Measurements from ENCODE around the gene ATP6V1E1. TPM values are rescaled to one million over a fixed set of nuclear protein-coding genes. Genes with fewer than 3 reads are reported as not detected.

Gene ATP6V1E1
- polyA plus RNA-seq, 2 of the 4 experiments (the other 2 are of a cell fraction) = 112 to 123 TPM

- 88% methylated on average over 2 of the region's 2 CpGs for WGBS (ENCODE audit: missing lambda C conversion rate)
- no peak for FAIRE-seq
- Histone ChIP-seq H3K4me2 (no peak overlapping the region), H3K4me1 (no peaks in the 10 kb centered on the region), H3K9me3 (no peaks in the 10 kb centered on the region), H3K27ac (no peak overlapping the region), H3K4me3 (no peak overlapping the region)
- ChIA-PET POLR2A (no interaction called here), CTCF (interaction anchor here (0.7 kb wide), 1 partner anchor 485 kb away, joined by 3 read pairs; no protein-coding TSS in a partner anchor)
- no peak for ATAC-seq
- TF ChIP-seq CEBPB (IDR thresholded peaks at IDR 0.05) = no peak
- TF ChIP-seq TFCP2L1 (CRISPR knock-in tag; IDR thresholded peaks at IDR 0.05) = no peak
- no peak for TF ChIP-seq PHF8 (IDR thresholded peaks at IDR 0.05; ENCODE audit: borderline replicate concordance, low read depth)
- no peak for TF ChIP-seq ELK1 (IDR thresholded peaks at IDR 0.05; ENCODE audit: low read depth, low read length)
- no peak for TF ChIP-seq SMC3 (IDR thresholded peaks at IDR 0.05)
- no peak for TF ChIP-seq HOXB5 (CRISPR knock-in tag; IDR thresholded peaks at IDR 0.05)
- TF ChIP-seq CHD2 (IDR thresholded peaks at IDR 0.05; ENCODE audit: low read length, partially characterized antibody) = no peak
- no peak for TF ChIP-seq RNF2 (IDR thresholded peaks at IDR 0.05; ENCODE audit: borderline replicate concordance, low read depth)
- TF ChIP-seq SREBF2 (IDR thresholded peaks at IDR 0.05) = no peak
- TF ChIP-seq BCL3 (IDR thresholded peaks at IDR 0.05) = no peak
- no peak for DNase-seq (ENCODE audit: low read depth in 1 of 2, low spot score in 1 of 2)
Observed at GRCh38 chr22:17597217-17597616, 31.3 kb downstream of the ATP6V1E1 start.

GRCh38 chr22:17596226-17596625 lies 32.3 kb downstream of the ATP6V1E1 start:
- Histone ChIP-seq H3K27ac (no peak overlapping the region), H3K4me2 (no peak overlapping the region), H3K4me3 (no peak overlapping the region), H3K9me3 (no peaks in the 10 kb centered on the region), H3K4me1 (no peaks in the 10 kb centered on the region)
- DNase-seq (ENCODE audit: low read depth in 1 of 2, low spot score in 1 of 2) (no peak), ATAC-seq (no peak), FAIRE-seq (no peak)
- 98% methylated on average over 6 of the region's 6 CpGs for WGBS (ENCODE audit: missing lambda C conversion rate)
- CTCF ChIA-PET = no interaction called here
- TF ChIP-seq GATA3 (IDR thresholded peaks at IDR 0.05; ENCODE audit: borderline replicate concordance) (no peak), ZC3H11A (IDR thresholded peaks at IDR 0.05) (no peak), HES2 (IDR thresholded peaks at IDR 0.05) (no peak), ELK1 (IDR thresholded peaks at IDR 0.05; ENCODE audit: low read depth, low read length) (no peak), FOXS1 (CRISPR knock-in tag; IDR thresholded peaks at IDR 0.05) (no peak), NPAS2 (CRISPR knock-in tag; IDR thresholded peaks at IDR 0.05; ENCODE audit: borderline replicate concordance) (no peak), CHD2 (IDR thresholded peaks at IDR 0.05; ENCODE audit: low read length, partially characterized antibody) (no peak)
- POLR2A ChIA-PET = no interaction called here

GRCh38 chr22:17592201-17592600 lies 36.3 kb downstream of the ATP6V1E1 start:
- FAIRE-seq (no peak), ATAC-seq (no peak), DNase-seq (ENCODE audit: low read depth in 1 of 2, low spot score in 1 of 2) (no peak)
- Histone ChIP-seq H3K4me2 (no peak overlapping the region), H3K4me3 (no peak overlapping the region), H3K4me1 (no peaks in the 10 kb centered on the region), H3K9me3 (no peaks in the 10 kb centered on the region), H3K27ac (no peak overlapping the region)
- CTCF ChIA-PET = no interaction called here
- 89% methylated on average over 5 of the region's 5 CpGs for WGBS (ENCODE audit: missing lambda C conversion rate)
- POLR2A ChIA-PET = no interaction called here
- TF ChIP-seq ZSCAN20 (CRISPR knock-in tag; IDR thresholded peaks at IDR 0.05) (no peak), SMC3 (IDR thresholded peaks at IDR 0.05) (no peak), EHF (CRISPR knock-in tag; IDR thresholded peaks at IDR 0.05) (no peak), FOSB (CRISPR knock-in tag; IDR thresholded peaks at IDR 0.05) (no peak), CBX8 (IDR thresholded peaks at IDR 0.05) (no peak), NFE2L2 (conservative IDR thresholded peaks at IDR 0.05; ENCODE audit: low read length) (no peak), RARB (CRISPR knock-in tag; IDR thresholded peaks at IDR 0.05) (no peak), CEBPB (IDR thresholded peaks at IDR 0.05) (no peak), SREBF2 (IDR thresholded peaks at IDR 0.05) (no peak), TP53 (CRISPR knock-in tag; IDR thresholded peaks at IDR 0.05) (no peak), NPAS2 (CRISPR knock-in tag; IDR thresholded peaks at IDR 0.05; ENCODE audit: borderline replicate concordance) (no peak), RFX5 (IDR thresholded peaks at IDR 0.05) (no peak), MAX (IDR thresholded peaks at IDR 0.05) (no peak), FOXS1 (CRISPR knock-in tag; IDR thresholded peaks at IDR 0.05) (no peak), MAZ (IDR thresholded peaks at IDR 0.05; ENCODE audit: borderline replicate concordance, low read depth, low read length) (no peak), CHD4 (IDR thresholded peaks at IDR 0.05; ENCODE audit: borderline replicate concordance) (no peak), HOXB5 (CRISPR knock-in tag; IDR thresholded peaks at IDR 0.05) (no peak), JUNB (IDR thresholded peaks at IDR 0.05) (no peak), POLR2A (IDR thresholded peaks at IDR 0.05; ENCODE audit: low read length) (no peak), CHD2 (IDR thresholded peaks at IDR 0.05; ENCODE audit: low read length, partially characterized antibody) (no peak)
